ENCODE measurements around the gene KBTBD8.

Gene KBTBD8

GRCh38 chr3:66998113-66998903 lies at the start of gene KBTBD8:
Gene KBTBD8, plus strand, starts transcription at chr3:66998307. Its CDS starts 49 bp downstream, at chr3:66998356.
- DNase-seq, result peak; percentile 93

GRCh38 chr3:66948838-66949237 lies 49.3 kb upstream of the KBTBD8 start:
- no peak for DNase-seq

GRCh38 chr3:66949898-66950297 lies 48.2 kb upstream of the KBTBD8 start:
- DNase-seq, result no peak

GRCh38 chr3:66952357-66952756 lies 45.8 kb upstream of the KBTBD8 start:
- DNase-seq, result no peak

- no peak for DNase-seq
Measured at GRCh38 chr3:66953934-66954445, 44.1 kb upstream of the KBTBD8 start.

GRCh38 chr3:66956742-66957141 lies 41.4 kb upstream of the KBTBD8 start:
- no peak for DNase-seq

- DNase-seq, result no peak
Measured at GRCh38 chr3:66957367-66957766, 40.7 kb upstream of the KBTBD8 start.

- DNase-seq, result no peak
Measured at GRCh38 chr3:66958067-66958466, 40.0 kb upstream of the KBTBD8 start.

- no peak for DNase-seq
Measured at GRCh38 chr3:66962664-66963063, 35.4 kb upstream of the KBTBD8 start.

GRCh38 chr3:66971245-66971644 lies 26.9 kb upstream of the KBTBD8 start:
- DNase-seq, result no peak

GRCh38 chr3:66971891-66972551 lies 26.1 kb upstream of the KBTBD8 start:
- peak; percentile 75 for DNase-seq

- DNase-seq, result no peak
Measured at GRCh38 chr3:66980791-66981190, 17.3 kb upstream of the KBTBD8 start.

- no peak for DNase-seq
Measured at GRCh38 chr3:66983101-66983500, 15.0 kb upstream of the KBTBD8 start.

GRCh38 chr3:66985336-66985920 lies 12.7 kb upstream of the KBTBD8 start:
- DNase-seq, result no peak

- DNase-seq, result no peak
Measured at GRCh38 chr3:66986406-66986805, 11.7 kb upstream of the KBTBD8 start.

- DNase-seq, result no peak
Measured at GRCh38 chr3:66989241-66989640, 8.9 kb upstream of the KBTBD8 start.

- no peak for DNase-seq
Measured at GRCh38 chr3:66989860-66990696, 8.0 kb upstream of the KBTBD8 start.

GRCh38 chr3:66991459-66991858 lies 6.6 kb upstream of the KBTBD8 start:
- DNase-seq, result no peak

GRCh38 chr3:66993082-66993481 lies 5.0 kb upstream of the KBTBD8 start:
- DNase-seq, result no peak

- no peak for DNase-seq
Measured at GRCh38 chr3:66994588-66994987, 3.5 kb upstream of the KBTBD8 start.

- DNase-seq, result no peak
Measured at GRCh38 chr3:66996696-66997095, 1.4 kb upstream of the KBTBD8 start.

- DNase-seq, result no peak
Measured at GRCh38 chr3:66997560-66998112, 471 bp upstream of the KBTBD8 start.

- no peak for DNase-seq
Measured at GRCh38 chr3:66998904-66999235, 763 bp downstream of the KBTBD8 start.
